T-helper 2 cell (primary cell): Measurements from ENCODE around the gene MCFD2.
A peak's percentile ranks its signal among the peaks of the same experiment; 100 is the strongest.

Experiments used
- DNase-seq, 5 experiments: peaks; one replicate each; pipeline versions ENCODE4 v3.0.0 to v3.0.0-alpha.2; 2012 to 2022

MCFD2 gene

GRCh38 chr2:46901611-46902010 is 14.0 kb downstream of the MCFD2 start:
- DNase-seq, result no peak

GRCh38 chr2:46900381-46900780 is 15.2 kb downstream of the MCFD2 start:
- no peak for DNase-seq

- DNase-seq, result no peak
These were observed 16.6 kb downstream of the MCFD2 start for GRCh38 chr2:46899053-46899452.

- no peak for DNase-seq
These were observed 17.6 kb downstream of the MCFD2 start for GRCh38 chr2:46898024-46898423.

- DNase-seq, result peak in 1 of 5 experiments; percentile 21
These were observed 22.2 kb downstream of the MCFD2 start for GRCh38 chr2:46893269-46893939.

GRCh38 chr2:46891956-46892553 is 23.6 kb downstream of the MCFD2 start:
- no peak for DNase-seq

GRCh38 chr2:46888421-46888952 is 27.1 kb downstream of the MCFD2 start:
- DNase-seq, result no peak

GRCh38 chr2:46887028-46887885 is 28.3 kb downstream of the MCFD2 start:
- DNase-seq, result no peak

GRCh38 chr2:46886268-46887027 is 29.2 kb downstream of the MCFD2 start:
- no peak for DNase-seq

GRCh38 chr2:46885376-46885775 is 30.2 kb downstream of the MCFD2 start:
- DNase-seq, result no peak

GRCh38 chr2:46879511-46879910 is 36.1 kb downstream of the MCFD2 start:
- DNase-seq, result no peak

- no peak for DNase-seq
These were observed 36.7 kb downstream of the MCFD2 start for GRCh38 chr2:46878886-46879285.

GRCh38 chr2:46878240-46878877 is 37.2 kb downstream of the MCFD2 start:
- DNase-seq, result no peak

GRCh38 chr2:46877619-46878113 is 37.9 kb downstream of the MCFD2 start:
- DNase-seq, result no peak

GRCh38 chr2:46876741-46877384 is 38.7 kb downstream of the MCFD2 start:
- DNase-seq, result peak in 1 of 5 experiments; percentile 35

- DNase-seq, result peak in 1 of 5 experiments; percentile 11
These were observed 39.5 kb downstream of the MCFD2 start for GRCh38 chr2:46875962-46876689.

GRCh38 chr2:46875226-46875899 is 40.2 kb downstream of the MCFD2 start:
- DNase-seq, result no peak

- DNase-seq, result no peak
These were observed 41.2 kb downstream of the MCFD2 start for GRCh38 chr2:46874236-46874929.

- DNase-seq, result no peak
These were observed 42.0 kb downstream of the MCFD2 start for GRCh38 chr2:46873604-46874068.
